ENCODE results near the gene AP1S1.
"Not testable (repeated sequence)": the region's sequence is repeated elsewhere in the genome, so short reads cannot be mapped to it uniquely, and the experiment has no call there.

Gene AP1S1

GRCh38 chr7:101179713-101180112, 25.4 kb downstream of the AP1S1 start:
- H3K4me3 ChIP-seq (ENCODE audit: low read depth, low read length), result peak overlapping the region; percentile 53
- no peak overlapping the region for H3K9ac ChIP-seq (ENCODE audit: low read depth, low read length)
- no peaks in the 10 kb centered on the region for H3K9me3 ChIP-seq (ENCODE audit: control insufficient read depth, insufficient read depth, low read length)
- H3K36me3 ChIP-seq (ENCODE audit: control insufficient read depth, insufficient read depth, low read length), result no peaks in the 10 kb centered on the region
- H3K27me3 ChIP-seq (ENCODE audit: control insufficient read depth, insufficient read depth, low read length), result peaks cover 46% of the 10 kb centered on the region
- H3K4me1 ChIP-seq (ENCODE audit: control insufficient read depth, insufficient read depth, low read length), result no peaks in the 10 kb centered on the region

GRCh38 chr7:101180130-101180755, 26.0 kb downstream of the AP1S1 start, which contains the start of gene NAT16:
NAT16 (minus strand) TSS chr7:101180293; CDS start chr7:101174807, 5,486 bp downstream.
- no peaks in the 10 kb centered on the region for H3K9me3 ChIP-seq (ENCODE audit: control insufficient read depth, insufficient read depth, low read length)
- peak within 1 kb of the TSS; percentile 53 for H3K4me3 ChIP-seq (ENCODE audit: low read depth, low read length)
- H3K36me3 ChIP-seq (ENCODE audit: control insufficient read depth, insufficient read depth, low read length), result no peaks in the 10 kb centered on the region
- peaks cover 40% of the 10 kb centered on the region for H3K27me3 ChIP-seq (ENCODE audit: control insufficient read depth, insufficient read depth, low read length)
- no peaks in the 10 kb centered on the region for H3K4me1 ChIP-seq (ENCODE audit: control insufficient read depth, insufficient read depth, low read length)
- H3K9ac ChIP-seq (ENCODE audit: low read depth, low read length), result peak within 1 kb of the TSS; percentile 37

- Histone ChIP-seq H3K27me3 (ENCODE audit: control insufficient read depth, insufficient read depth, low read length) (peaks cover 7% of the 10 kb centered on the region), H3K9me3 (ENCODE audit: control insufficient read depth, insufficient read depth, low read length) (no peaks in the 10 kb centered on the region), H3K4me3 (ENCODE audit: low read depth, low read length) (no peak overlapping the region), H3K36me3 (ENCODE audit: control insufficient read depth, insufficient read depth, low read length) (no peaks in the 10 kb centered on the region), H3K9ac (ENCODE audit: low read depth, low read length) (no peak overlapping the region), H3K4me1 (ENCODE audit: control insufficient read depth, insufficient read depth, low read length) (no peaks in the 10 kb centered on the region)
Measured at GRCh38 chr7:101185258-101185839, 31.1 kb downstream of the AP1S1 start.

- H3K9ac ChIP-seq (ENCODE audit: low read depth, low read length), result no peak overlapping the region
- no peaks in the 10 kb centered on the region for H3K9me3 ChIP-seq (ENCODE audit: control insufficient read depth, insufficient read depth, low read length)
- no peaks in the 10 kb centered on the region for H3K27me3 ChIP-seq (ENCODE audit: control insufficient read depth, insufficient read depth, low read length)
- no peaks in the 10 kb centered on the region for H3K4me1 ChIP-seq (ENCODE audit: control insufficient read depth, insufficient read depth, low read length)
- no peak overlapping the region for H3K4me3 ChIP-seq (ENCODE audit: low read depth, low read length)
- H3K36me3 ChIP-seq (ENCODE audit: control insufficient read depth, insufficient read depth, low read length), result no peaks in the 10 kb centered on the region
Measured at GRCh38 chr7:101186194-101186593, 31.9 kb downstream of the AP1S1 start.

GRCh38 chr7:101186844-101187428, 32.7 kb downstream of the AP1S1 start:
- no peak overlapping the region for H3K4me3 ChIP-seq (ENCODE audit: low read depth, low read length)
- no peaks in the 10 kb centered on the region for H3K36me3 ChIP-seq (ENCODE audit: control insufficient read depth, insufficient read depth, low read length)
- no peaks in the 10 kb centered on the region for H3K4me1 ChIP-seq (ENCODE audit: control insufficient read depth, insufficient read depth, low read length)
- no peak overlapping the region for H3K9ac ChIP-seq (ENCODE audit: low read depth, low read length)
- no peaks in the 10 kb centered on the region for H3K9me3 ChIP-seq (ENCODE audit: control insufficient read depth, insufficient read depth, low read length)
- no peaks in the 10 kb centered on the region for H3K27me3 ChIP-seq (ENCODE audit: control insufficient read depth, insufficient read depth, low read length)

- H3K4me3 ChIP-seq (ENCODE audit: low read depth, low read length), result no peak overlapping the region
- H3K9me3 ChIP-seq (ENCODE audit: control insufficient read depth, insufficient read depth, low read length), result no peaks in the 10 kb centered on the region
- no peaks in the 10 kb centered on the region for H3K4me1 ChIP-seq (ENCODE audit: control insufficient read depth, insufficient read depth, low read length)
- no peaks in the 10 kb centered on the region for H3K27me3 ChIP-seq (ENCODE audit: control insufficient read depth, insufficient read depth, low read length)
- H3K9ac ChIP-seq (ENCODE audit: low read depth, low read length), result no peak overlapping the region
- H3K36me3 ChIP-seq (ENCODE audit: control insufficient read depth, insufficient read depth, low read length), result no peaks in the 10 kb centered on the region
Measured at GRCh38 chr7:101189109-101189508, 34.8 kb downstream of the AP1S1 start.

GRCh38 chr7:101195884-101196283, 41.6 kb downstream of the AP1S1 start:
- Histone ChIP-seq H3K9ac (ENCODE audit: low read depth, low read length) (no peak overlapping the region), H3K9me3 (ENCODE audit: control insufficient read depth, insufficient read depth, low read length) (no peaks in the 10 kb centered on the region), H3K36me3 (ENCODE audit: control insufficient read depth, insufficient read depth, low read length) (no peaks in the 10 kb centered on the region), H3K4me1 (ENCODE audit: control insufficient read depth, insufficient read depth, low read length) (peaks cover 3% of the 10 kb centered on the region), H3K27me3 (ENCODE audit: control insufficient read depth, insufficient read depth, low read length) (no peaks in the 10 kb centered on the region), H3K4me3 (ENCODE audit: low read depth, low read length) (no peak overlapping the region)

GRCh38 chr7:101197991-101198390, 43.7 kb downstream of the AP1S1 start:
- no peak overlapping the region for H3K4me3 ChIP-seq (ENCODE audit: low read depth, low read length)

GRCh38 chr7:101198476-101198875, 44.2 kb downstream of the AP1S1 start:
- no peak overlapping the region for H3K9ac ChIP-seq (ENCODE audit: low read depth, low read length)
- no peak overlapping the region for H3K4me3 ChIP-seq (ENCODE audit: low read depth, low read length)
- no peaks in the 10 kb centered on the region for H3K36me3 ChIP-seq (ENCODE audit: control insufficient read depth, insufficient read depth, low read length)
- peaks cover 3% of the 10 kb centered on the region for H3K4me1 ChIP-seq (ENCODE audit: control insufficient read depth, insufficient read depth, low read length)
- H3K27me3 ChIP-seq (ENCODE audit: control insufficient read depth, insufficient read depth, low read length), result peaks cover 8% of the 10 kb centered on the region
- no peaks in the 10 kb centered on the region for H3K9me3 ChIP-seq (ENCODE audit: control insufficient read depth, insufficient read depth, low read length)

More at GRCh38 chr7:101197991-101198390, 43.7 kb downstream of the AP1S1 start:
- Histone ChIP-seq H3K36me3 (ENCODE audit: control insufficient read depth, insufficient read depth, low read length) (no peaks in the 10 kb centered on the region), H3K9me3 (ENCODE audit: control insufficient read depth, insufficient read depth, low read length) (no peaks in the 10 kb centered on the region), H3K4me1 (ENCODE audit: control insufficient read depth, insufficient read depth, low read length) (peaks cover 3% of the 10 kb centered on the region), H3K27me3 (ENCODE audit: control insufficient read depth, insufficient read depth, low read length) (peaks cover 7% of the 10 kb centered on the region), H3K9ac (ENCODE audit: low read depth, low read length) (no peak overlapping the region)

- H3K36me3 ChIP-seq (ENCODE audit: control insufficient read depth, insufficient read depth, low read length); H3K9ac ChIP-seq (ENCODE audit: low read depth, low read length); H3K4me3 ChIP-seq (ENCODE audit: low read depth, low read length); H3K9me3 ChIP-seq (ENCODE audit: control insufficient read depth, insufficient read depth, low read length); H3K4me1 ChIP-seq (ENCODE audit: control insufficient read depth, insufficient read depth, low read length); H3K27me3 ChIP-seq (ENCODE audit: control insufficient read depth, insufficient read depth, low read length): not testable (repeated sequence)
Measured at GRCh38 chr7:101199522-101199921, 45.2 kb downstream of the AP1S1 start.

- Histone ChIP-seq H3K36me3 (ENCODE audit: control insufficient read depth, insufficient read depth, low read length) (no peaks in the 10 kb centered on the region), H3K27me3 (ENCODE audit: control insufficient read depth, insufficient read depth, low read length) (peaks cover 8% of the 10 kb centered on the region), H3K9me3 (ENCODE audit: control insufficient read depth, insufficient read depth, low read length) (no peaks in the 10 kb centered on the region), H3K4me1 (ENCODE audit: control insufficient read depth, insufficient read depth, low read length) (peaks cover 3% of the 10 kb centered on the region), H3K9ac (ENCODE audit: low read depth, low read length) (no peak overlapping the region), H3K4me3 (ENCODE audit: low read depth, low read length) (peak overlapping the region; percentile 60)
Measured at GRCh38 chr7:101200504-101200861, 46.2 kb downstream of the AP1S1 start.

All from iPS-15b (cell line).